K562 (cell line): ENCODE data around the gene UMAD1. TPM values are rescaled to one million over a fixed set of nuclear protein-coding genes. Genes with fewer than 3 reads are reported as not detected.

Experiments used
- ATAC-seq: fragments of 200-7000 bp; cut with Tn5 transposase; 3 replicates; pipeline ENCODE4 v1.9.1; 2020; ENCODE audit warnings: moderate library complexity
- BruUV-seq: library from RNA; stranded (reverse); fragments of 400-500 nt; replicated peaks from 2 replicates; lab custom pipeline; 2021; lab: Mats Ljungman, UMichigan
- CTCF ChIA-PET: fragments of 300-600 bp; formaldehyde crosslinking; extraction: SDS; loops from one replicate; lab custom pipeline; 2021; ENCODE audit warnings: low intra/inter-chr PET ratio; lab: Yijun Ruan, JAX
- POLR2A ChIA-PET: fragments of 300-600, 350-650 bp; sonication (Branson Sonifier 250); formaldehyde crosslinking; extraction: SDS; loops from one replicate; lab custom pipeline; 2021; ENCODE audit warnings: antibody characterized with exemption, inconsistent platforms; lab: Yijun Ruan, JAX
- DNase-seq, 4 experiments: peaks; one replicate each; pipeline versions ENCODE4 v3.0.0 to v3.0.0-alpha.2; 2011 to 2018; ENCODE audit warnings: low spot score in 3 of 4, mixed read lengths in 3 of 4; ENCODE audit errors: extremely low read depth in 1 of 4
- FAIRE-seq: peaks from 2 replicates; lab custom pipeline; 2011; peaks lifted over from hg19 to GRCh38; lab: Jason Lieb, UNC
- H2AFZ ChIP-seq: 2 replicates; pipeline ENCODE4 v1.6.0; 2011; ENCODE audit warnings: low read depth, low read length, control low read depth, inconsistent platforms
- H3K27ac ChIP-seq: fragments of 200-600 bp; 3 replicates; pipeline ENCODE4 v1.8.0; 2011; ENCODE audit warnings: low read depth, mild to moderate bottlenecking, control low read depth, inconsistent platforms, low read length, moderate library complexity, mixed read lengths; ENCODE audit errors: extremely low read depth
- H3K27me3 ChIP-seq, 2 experiments: fragments of 300-600 bp in 1 of 2; 2 replicates in 1 of 2; 3 replicates in 1 of 2; pipeline versions ENCODE4 v1.6.0 to v1.8.0; 2011; ENCODE audit warnings: inconsistent platforms in 2 of 2, low read length in 2 of 2, mild to moderate bottlenecking in 1 of 2, mixed read lengths in 1 of 2, moderate library complexity in 1 of 2; ENCODE audit not compliant: control insufficient read depth in 2 of 2, insufficient read depth in 2 of 2
- H3K36me3 ChIP-seq: fragments of 300-600 bp; 3 replicates; pipeline ENCODE4 v1.8.0; 2011; ENCODE audit warnings: mild to moderate bottlenecking, low read length, inconsistent platforms; ENCODE audit not compliant: control insufficient read depth, insufficient read depth
- H3K4me1 ChIP-seq, 2 experiments: fragments of 200-600 bp in 1 of 2; replicated peaks in 1 of 2; 2 replicates in 1 of 2; 3 replicates in 1 of 2; pipeline versions ENCODE4 v1.5.1 to v1.8.0; 2011; ENCODE audit warnings: inconsistent platforms in 2 of 2, low read length in 2 of 2, mild to moderate bottlenecking in 1 of 2, mixed read lengths in 1 of 2, moderate library complexity in 1 of 2; ENCODE audit not compliant: control insufficient read depth in 2 of 2, insufficient read depth in 2 of 2
- H3K4me2 ChIP-seq: 2 replicates; pipeline ENCODE4 v1.6.1; 2011; ENCODE audit warnings: low read length, control low read depth, inconsistent platforms, mixed read lengths; ENCODE audit not compliant: insufficient read depth
- H3K4me3 ChIP-seq: fragments of 200-600 bp; sonication (generic), shearing (Covaris generic); 2 replicates; pipeline ENCODE4 v1.5.1; 2016; ENCODE audit warnings: control low read depth, inconsistent platforms
- H3K79me2 ChIP-seq: fragments of 200-600 bp; 3 replicates; pipeline ENCODE4 v1.8.0; 2011; ENCODE audit warnings: low read length, inconsistent platforms; ENCODE audit not compliant: control insufficient read depth, insufficient read depth
- H3K9ac ChIP-seq, 2 experiments: 2 replicates each; pipeline versions ENCODE4 v1.6.0 to v1.6.1; 2011; ENCODE audit warnings: low read depth in 2 of 2, low read length in 2 of 2, control low read depth in 1 of 2, inconsistent platforms in 1 of 2, mild to moderate bottlenecking in 1 of 2, mixed read lengths in 1 of 2; ENCODE audit not compliant: insufficient read depth in 1 of 2
- H3K9me1 ChIP-seq: one replicate; pipeline ENCODE4 v1.6.0; 2011; ENCODE audit warnings: inconsistent platforms, mild to moderate bottlenecking, low read length, moderate library complexity; ENCODE audit not compliant: control insufficient read depth, insufficient read depth
- H3K9me3 ChIP-seq: replicated peaks from 2 replicates; pipeline ENCODE4 v1.5.1; 2011; ENCODE audit warnings: low read depth, low read length, inconsistent platforms; ENCODE audit not compliant: control insufficient read depth, insufficient read depth
- H4K20me1 ChIP-seq: replicated peaks from 2 replicates; pipeline ENCODE4 v1.6.1; 2011; ENCODE audit warnings: low read length, inconsistent platforms, mixed read lengths; ENCODE audit not compliant: control insufficient read depth, insufficient read depth
- EP400 ChIP-seq: fragments of 450-650 bp; IDR thresholded peaks from 2 replicates; pipeline ENCODE4 v1.6.1; 2017; ENCODE audit warnings: antibody characterized with exemption, mild to moderate bottlenecking, moderate library complexity
- FOXK2 ChIP-seq, 2 experiments: fragments of 450-650 bp; IDR thresholded peaks in 1 of 2; conservative IDR thresholded peaks in 1 of 2; 2 replicates each; pipeline ENCODE4 v1.6.1; 2016; ENCODE audit warnings: low read depth in 2 of 2, mild to moderate bottlenecking in 1 of 2
- KAT7 ChIP-seq: sonication (generic); formaldehyde crosslinking; IDR thresholded peaks from 2 replicates; pipeline ENCODE4 v1.8.0; 2022; ENCODE audit warnings: missing genetic modification reagents, mild to moderate bottlenecking, borderline replicate concordance
- SAFB ChIP-seq: fragments of 200-400 bp; formaldehyde crosslinking; IDR thresholded peaks from 2 replicates; pipeline ENCODE4 v1.6.1; 2017; ENCODE audit warnings: low read depth, low read length, borderline replicate concordance
- UBTF ChIP-seq, 2 experiments: IDR thresholded peaks; 2 replicates each; pipeline ENCODE4 v1.6.1; 2012; ENCODE audit warnings: improper control_type of control experiment in 2 of 2, low read depth in 2 of 2, low read length in 2 of 2, borderline replicate concordance in 1 of 2
- WGBS: fragments of 100-300 bp; shearing (Covaris generic); methylation state at CpG from one replicate; pipeline ENCODE4 v1.1.6; 2016; ENCODE audit warnings: low coverage, mixed read lengths; ENCODE audit not compliant: insufficient coverage; ENCODE audit errors: missing lambda C conversion rate; 5-methylcytosine and 5-hydroxymethylcytosine counted together
- in situ Hi-C: fragments of 300-500 bp; cut with MboI; formaldehyde crosslinking; loops from 4 replicates; pipeline ENCODE4 v1.15.0; 2018; ENCODE audit warnings: inconsistent platforms, mixed read lengths
- intact Hi-C: fragments of 100-400 bp; cut with micrococcal nuclease; formaldehyde crosslinking; loops from 2 replicates; pipeline ENCODE4 v1.14.2; 2022
- polyA plus RNA-seq, 8 experiments: library from polyadenylated mRNA; depleted of rRNA in 4 of 8; stranded (reverse) in 5 of 8; unstranded in 3 of 8; fragments of >200 nt; fragmentation: Nextera tagmentation in 2 of 8; fragmentation: Illumina TruSeq in 1 of 8; extraction: Ambion mirVana in 2 of 8; extraction: Trizol in 1 of 8; gene quantifications; 2 replicates each; pipeline versions ENCODE4 v1.2.1 to v1.2.3, GENCODE V29; 2011 to 2014; ENCODE audit warnings: inconsistent platforms in 1 of 8, missing spikeins in 1 of 8
- total RNA-seq, 7 experiments: library from RNA; depleted of rRNA in 6 of 7; stranded (reverse); fragments of >200 nt in 6 of 7; fragmentation: Illumina TruSeq in 2 of 7; extraction: Trizol in 2 of 7; gene quantifications; 2 replicates each; pipeline versions ENCODE4 v1.2.1 to v1.2.3, GENCODE V29; 2011 to 2021; ENCODE audit warnings: low replicate concordance in 1 of 7
- TF ChIP-seq, protein P1 (sequence below): fragments of 450-650 bp; formaldehyde crosslinking; IDR thresholded peaks from 2 replicates; pipeline ENCODE4 v1.4.0; 2020; ENCODE audit warnings: mild to moderate bottlenecking, moderate library complexity
- TF ChIP-seq, protein P2 (sequence below): fragments of 250-450 bp; sonication (Bioruptor Pico); IDR thresholded peaks from 2 replicates; pipeline ENCODE4 v1.6.1; 2021; ENCODE audit warnings: mild to moderate bottlenecking
- TF ChIP-seq, protein P3 (sequence below): fragments of 450-650 bp; IDR thresholded peaks from 2 replicates; pipeline ENCODE4 v1.6.1; 2016; ENCODE audit warnings: antibody characterized with exemption

The UMAD1 gene
- total and polyA plus RNA-seq, 9 of the 15 experiments (the other 6 are each of a cell fraction or from before 2014, with no cell fraction given) = 9.0 to 26.7 (median 13.3) TPM

- TF ChIP-seq, protein P1, sequence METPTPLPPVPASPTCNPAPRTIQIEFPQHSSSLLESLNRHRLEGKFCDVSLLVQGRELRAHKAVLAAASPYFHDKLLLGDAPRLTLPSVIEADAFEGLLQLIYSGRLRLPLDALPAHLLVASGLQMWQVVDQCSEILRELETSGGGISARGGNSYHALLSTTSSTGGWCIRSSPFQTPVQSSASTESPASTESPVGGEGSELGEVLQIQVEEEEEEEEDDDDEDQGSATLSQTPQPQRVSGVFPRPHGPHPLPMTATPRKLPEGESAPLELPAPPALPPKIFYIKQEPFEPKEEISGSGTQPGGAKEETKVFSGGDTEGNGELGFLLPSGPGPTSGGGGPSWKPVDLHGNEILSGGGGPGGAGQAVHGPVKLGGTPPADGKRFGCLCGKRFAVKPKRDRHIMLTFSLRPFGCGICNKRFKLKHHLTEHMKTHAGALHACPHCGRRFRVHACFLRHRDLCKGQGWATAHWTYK (CRISPR knock-in tag) = no peak
- TF ChIP-seq FOXK2 (conservative IDR thresholded peaks at IDR 0.05 in 1 of 2, IDR thresholded peaks at IDR 0.05 in 1 of 2; ENCODE audit: low read depth in 2 of 2) = no peak
- ChIA-PET POLR2A (interaction anchor here (0.9 kb wide), 1 partner anchor 13 kb away, joined by 3 read pairs; no protein-coding TSS in a partner anchor), CTCF (no interaction called here)
- H3K9me1 ChIP-seq = no peaks in the 10 kb centered on the region
- no peak overlapping the region for H3K4me2 ChIP-seq
- no peaks in the 10 kb centered on the region for H3K36me3 ChIP-seq
- H3K27me3 ChIP-seq = no peaks in the 10 kb centered on the region
- in situ Hi-C loops = no loop called here
- H2AFZ ChIP-seq = no peak overlapping the region
- DNase-seq (no peak), FAIRE-seq (no peak), ATAC-seq (no peak)
- no peak overlapping the region for H3K4me3 ChIP-seq
- intact Hi-C loops = no loop called here
- no peaks in the 10 kb centered on the region for H3K9me3 ChIP-seq
- 100% methylated on average over 1 of the region's 1 CpG for WGBS
- BruUV-seq = no TSS peak
- peaks cover 0 to 5% of the 10 kb centered on the region in 2 experiments; a peak in 2 of 5 replicates for H3K4me1 ChIP-seq
- no peak overlapping the region for H3K27ac ChIP-seq
- no peaks in the 10 kb centered on the region for H3K79me2 ChIP-seq
- no peak overlapping the region for H3K9ac ChIP-seq
- no peaks in the 10 kb centered on the region for H4K20me1 ChIP-seq
Observed at GRCh38 chr7:7668706-7669105, 28.2 kb downstream of the UMAD1 start.

DNA sequence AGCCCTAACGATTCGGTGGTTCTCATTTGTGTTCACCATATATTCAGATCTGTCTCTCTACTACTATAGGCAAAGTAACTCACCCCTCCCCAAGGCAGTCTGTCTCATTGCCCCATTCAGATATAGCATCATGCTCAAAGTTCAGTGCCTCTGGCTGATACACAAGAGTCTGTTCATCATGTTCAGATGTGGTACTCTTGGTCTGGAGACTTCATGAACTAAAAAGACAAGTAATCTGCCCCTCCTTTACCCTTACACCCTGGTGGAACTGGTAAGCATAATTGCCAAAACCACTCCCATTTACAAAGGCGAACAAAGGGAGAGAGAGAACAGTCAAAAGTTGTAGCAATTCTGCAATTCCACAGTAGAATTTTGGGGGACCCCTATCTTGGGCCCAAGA lies 29.9 kb downstream of the UMAD1 start:
- ATAC-seq (no peak; the same call in 2 of the 3 replicates), FAIRE-seq (no peak), DNase-seq (no peak)
- no peak overlapping the region for H3K4me2 ChIP-seq
- H3K9me1 ChIP-seq = no peaks in the 10 kb centered on the region
- 53% methylated on average over 3 of the region's 3 CpGs for WGBS
- H3K79me2 ChIP-seq = no peaks in the 10 kb centered on the region
- no peak overlapping the region for H3K4me3 ChIP-seq
- CTCF ChIA-PET = no interaction called here
- in situ Hi-C loops = no loop called here
- no peaks in the 10 kb centered on the region for H3K27me3 ChIP-seq
- H3K4me1 ChIP-seq = no peaks in the 10 kb centered on the region
- intact Hi-C loops = no loop called here
- H3K36me3 ChIP-seq = no peaks in the 10 kb centered on the region; the same call in 2 of the 3 replicates
- no peak overlapping the region for H3K27ac ChIP-seq
- no peak overlapping the region for H3K9ac ChIP-seq
- POLR2A ChIA-PET = no interaction called here
- no peaks in the 10 kb centered on the region for H3K9me3 ChIP-seq
- H2AFZ ChIP-seq = no peak overlapping the region
- H4K20me1 ChIP-seq = no peaks in the 10 kb centered on the region
- no TSS peak for BruUV-seq
- TF ChIP-seq EP400 (no peak), KAT7 (CRISPR knock-in tag) (no peak), UBTF (IDR thresholded peaks at IDR 0.05; ENCODE audit: borderline replicate concordance in 1 of 2, low read depth in 2 of 2, low read length in 2 of 2) (no peak), SAFB (no peak)
- TF ChIP-seq, protein P2, sequence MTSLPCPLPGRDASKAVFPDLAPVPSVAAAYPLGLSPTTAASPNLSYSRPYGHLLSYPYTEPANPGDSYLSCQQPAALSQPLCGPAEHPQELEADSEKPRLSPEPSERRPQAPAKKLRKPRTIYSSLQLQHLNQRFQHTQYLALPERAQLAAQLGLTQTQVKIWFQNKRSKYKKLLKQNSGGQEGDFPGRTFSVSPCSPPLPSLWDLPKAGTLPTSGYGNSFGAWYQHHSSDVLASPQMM (CRISPR knock-in tag) = no peak
- TF ChIP-seq, protein P3, sequence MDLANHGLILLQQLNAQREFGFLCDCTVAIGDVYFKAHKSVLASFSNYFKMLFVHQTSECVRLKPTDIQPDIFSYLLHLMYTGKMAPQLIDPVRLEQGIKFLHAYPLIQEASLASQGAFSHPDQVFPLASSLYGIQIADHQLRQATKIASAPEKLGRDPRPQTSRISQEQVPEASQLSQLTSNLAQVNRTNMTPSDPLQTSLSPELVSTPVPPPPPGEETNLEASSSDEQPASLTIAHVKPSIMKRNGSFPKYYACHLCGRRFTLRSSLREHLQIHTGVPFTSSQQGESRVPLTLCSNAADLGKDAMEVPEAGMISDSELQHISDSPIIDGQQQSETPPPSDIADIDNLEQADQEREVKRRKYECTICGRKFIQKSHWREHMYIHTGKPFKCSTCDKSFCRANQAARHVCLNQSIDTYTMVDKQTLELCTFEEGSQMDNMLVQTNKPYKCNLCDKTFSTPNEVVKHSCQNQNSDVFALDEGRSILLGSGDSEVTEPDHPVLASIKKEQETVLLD = no peak
